ENCODE results near the gene NUDT16. TPM values are rescaled to one million over a fixed set of nuclear protein-coding genes. Genes with fewer than 3 reads are reported as not detected.
"Not testable (repeated sequence)": the region's sequence is repeated elsewhere in the genome, so short reads cannot be mapped to it uniquely, and the experiment has no call there.

NUDT16 gene
- polyA plus RNA-seq, 3 donors, result 41.1 to 48.6 (median 42.2) TPM

DNA sequence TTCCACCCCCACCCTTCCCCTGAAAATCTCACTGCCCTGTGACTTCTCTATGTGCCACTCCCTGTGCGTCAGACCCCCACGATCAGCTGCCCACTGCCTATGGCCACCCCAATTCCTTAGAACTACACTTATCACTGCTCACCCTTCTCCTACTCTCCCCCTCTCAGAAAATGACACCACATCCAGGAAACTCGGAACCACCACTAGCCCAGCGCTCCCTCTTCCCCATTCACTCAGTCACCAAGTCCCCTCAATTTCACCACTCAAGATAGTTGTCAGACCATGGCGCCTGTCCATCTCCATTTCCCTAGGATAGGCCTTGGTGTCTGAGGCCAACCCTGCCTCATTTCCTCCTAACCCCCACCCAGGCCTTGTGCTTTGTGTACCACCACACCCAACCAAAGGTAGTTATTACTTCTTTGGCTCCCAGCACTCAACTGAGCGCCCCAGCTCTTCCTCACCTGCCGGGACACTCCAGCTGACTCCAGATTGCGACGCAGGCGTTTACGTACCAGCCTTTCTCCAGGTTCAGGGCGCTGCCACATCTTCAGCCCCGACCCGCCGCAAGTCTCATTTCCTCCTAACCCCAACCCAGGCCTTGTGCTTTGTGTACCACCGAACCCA, 641 bp upstream of the NUDT16 start:
- DNase-seq (ENCODE audit: low read depth in 3 of 3, low spot score in 2 of 3), result not testable (repeated sequence)

DNA sequence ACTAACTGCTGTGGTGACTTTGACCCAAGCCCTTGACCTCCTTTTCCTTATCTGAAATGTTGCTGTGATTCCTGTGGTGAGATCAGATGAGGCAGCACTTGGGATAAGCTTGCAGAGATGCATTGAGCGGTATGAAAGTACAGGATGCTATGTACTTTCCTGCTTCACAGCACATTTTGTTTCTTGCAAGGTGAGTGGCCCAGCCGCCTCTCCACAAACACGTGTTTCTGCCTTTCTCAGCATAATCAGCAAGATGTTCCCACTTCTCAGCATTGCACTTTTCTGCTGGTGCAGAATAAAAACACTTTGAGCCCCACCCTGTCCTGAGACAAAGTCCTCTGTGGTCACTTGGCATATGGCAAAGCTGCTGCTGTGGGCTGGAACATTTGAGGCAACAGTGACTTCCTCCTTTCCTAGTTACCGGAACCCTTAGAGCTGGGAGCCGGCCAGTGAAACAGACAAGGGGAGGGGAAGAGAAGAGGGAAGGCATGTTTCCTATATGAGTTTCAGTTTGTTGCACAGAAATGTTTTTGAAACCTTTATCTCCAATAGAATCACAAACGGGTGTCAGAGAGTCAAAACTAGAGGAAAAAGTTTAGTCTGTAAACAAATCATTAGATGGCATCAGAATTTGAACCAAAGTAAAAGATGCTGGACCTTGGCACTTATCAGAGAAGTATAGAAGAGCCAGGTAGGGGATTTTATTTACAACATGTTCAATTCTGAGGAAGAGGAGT, 5.0 kb downstream of the NUDT16 start:
- no peak for DNase-seq (ENCODE audit: low read depth in 3 of 3, low spot score in 2 of 3)

DNA sequence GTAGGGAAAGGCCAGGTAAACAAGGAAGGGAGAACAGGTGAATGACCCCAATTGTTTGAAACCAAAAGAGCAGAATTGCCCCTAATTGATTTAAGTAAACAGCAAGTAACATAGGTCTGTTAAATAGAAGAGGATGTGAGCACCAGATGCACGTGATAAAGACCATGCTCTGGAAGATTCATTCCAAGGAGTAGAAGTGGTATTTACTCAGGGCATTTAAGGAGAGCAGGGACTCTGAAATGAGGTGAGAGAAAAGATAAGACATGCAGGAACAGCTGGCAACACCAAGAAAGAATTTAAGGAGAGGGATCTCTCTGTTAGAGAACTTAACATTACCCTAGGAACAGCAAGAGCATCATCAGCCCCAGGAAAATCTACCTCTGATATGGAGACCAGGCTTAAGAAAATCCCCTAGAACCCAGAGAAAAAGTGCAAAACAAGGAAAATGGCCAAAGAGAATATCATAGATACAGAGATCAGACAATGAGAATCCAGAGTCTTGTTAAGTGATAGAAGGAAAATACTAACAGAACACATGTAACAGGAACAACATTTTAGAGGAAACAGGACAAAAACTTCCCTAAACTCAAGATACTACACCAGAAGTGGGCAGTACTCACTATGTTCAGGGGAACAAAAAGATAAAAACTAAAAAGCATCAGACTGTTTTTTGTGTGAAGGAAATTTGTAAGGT, 6.4 kb downstream of the NUDT16 start:
- no peak for DNase-seq (ENCODE audit: low read depth in 3 of 3, low spot score in 2 of 3)

DNA sequence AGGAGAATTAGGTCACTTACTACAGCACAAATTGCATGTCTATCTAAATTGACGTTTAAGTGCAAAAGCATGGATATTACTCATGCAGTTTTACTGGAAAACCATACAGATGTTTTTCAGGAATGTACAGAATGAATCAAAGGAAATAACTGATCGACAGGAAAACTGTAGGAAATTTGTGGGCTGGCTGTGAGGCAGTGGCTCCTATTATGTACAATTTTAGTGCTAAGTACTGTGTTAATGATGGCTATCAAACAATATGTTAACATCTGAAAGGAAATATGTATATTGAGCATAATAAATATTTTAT, 6.9 kb downstream of the NUDT16 start:
- DNase-seq (ENCODE audit: low read depth in 3 of 3, low spot score in 2 of 3), result no peak

DNA sequence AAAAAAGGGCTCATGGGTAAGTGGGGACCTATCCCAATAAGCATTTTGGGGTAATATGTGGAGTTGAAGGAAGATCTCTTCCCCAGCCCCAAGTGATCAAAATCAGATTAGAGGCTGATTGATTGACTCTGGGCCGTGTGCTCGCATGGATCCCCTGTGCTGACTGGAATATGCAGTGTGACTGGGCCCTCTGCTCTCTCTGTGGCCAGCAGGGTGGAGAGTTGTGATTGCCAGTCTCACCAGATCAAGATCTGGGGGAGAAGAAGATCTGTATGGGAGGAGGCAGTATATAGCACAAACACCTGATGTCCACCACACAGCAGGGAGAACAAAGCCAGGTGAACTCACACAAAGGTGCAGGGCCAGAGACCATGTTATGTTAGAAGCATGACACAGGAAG, 8.8 kb downstream of the NUDT16 start:
- DNase-seq (ENCODE audit: low read depth in 3 of 3, low spot score in 2 of 3), result no peak

DNA sequence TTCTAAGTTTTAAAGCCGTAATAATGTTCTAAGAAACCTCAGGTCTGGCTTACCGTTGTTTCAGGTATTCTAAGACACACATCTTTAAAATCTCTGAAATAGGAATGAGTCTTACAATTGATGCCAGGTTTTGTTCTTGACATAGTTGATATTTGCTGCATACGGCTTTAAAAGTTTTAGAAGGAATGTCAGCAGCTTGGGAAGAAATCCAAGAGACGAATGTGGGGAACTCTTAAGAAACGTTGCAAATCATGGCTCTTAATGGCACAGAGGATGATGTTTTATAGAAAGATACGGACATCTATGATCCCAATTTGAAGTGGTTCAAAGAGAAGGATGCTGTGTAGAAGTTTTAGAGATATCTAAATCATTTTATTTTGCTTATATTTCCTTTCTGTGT, 11.5 kb downstream of the NUDT16 start:
- no peak for DNase-seq (ENCODE audit: low read depth in 3 of 3, low spot score in 2 of 3)

DNA sequence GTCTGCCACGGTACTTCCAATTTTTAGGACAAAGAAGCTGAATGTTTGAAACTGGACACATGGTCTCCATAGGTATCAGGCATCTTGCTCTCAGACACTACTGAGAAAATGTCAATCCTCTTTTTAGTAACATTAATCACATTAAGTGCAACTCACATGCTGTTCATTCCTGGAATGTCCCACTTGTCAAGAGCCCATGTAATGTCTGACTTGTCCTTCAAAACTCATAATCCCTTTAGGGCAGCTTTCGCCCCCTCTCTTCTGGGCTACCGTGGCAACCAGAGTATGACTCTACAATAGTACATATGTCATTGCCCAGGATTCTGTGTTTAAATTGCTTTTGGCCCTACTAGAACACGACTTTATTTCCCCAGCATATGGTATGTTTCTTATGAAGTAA, 12.3 kb downstream of the NUDT16 start:
- DNase-seq (ENCODE audit: low read depth in 3 of 3, low spot score in 2 of 3), result no peak

DNA sequence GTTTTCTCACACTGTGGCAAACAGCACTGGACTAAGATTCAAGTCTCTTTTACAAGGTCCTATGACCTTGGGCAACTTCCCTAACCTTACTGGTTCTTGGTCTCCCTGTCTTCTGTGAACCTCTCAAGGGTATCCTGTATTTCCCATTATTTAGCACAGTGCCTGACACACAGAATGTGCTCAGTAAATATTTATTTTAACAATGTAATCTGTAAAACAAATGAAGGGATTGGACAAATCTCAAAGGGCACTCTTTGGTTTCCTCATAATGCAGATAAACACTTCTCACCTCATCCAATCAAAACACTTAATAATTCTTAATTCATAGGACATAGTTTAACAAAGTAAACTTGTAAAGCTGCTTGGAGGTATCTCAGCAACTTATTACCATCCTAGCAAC, 12.8 kb downstream of the NUDT16 start:
- DNase-seq (ENCODE audit: low read depth in 3 of 3, low spot score in 2 of 3), result no peak

DNA sequence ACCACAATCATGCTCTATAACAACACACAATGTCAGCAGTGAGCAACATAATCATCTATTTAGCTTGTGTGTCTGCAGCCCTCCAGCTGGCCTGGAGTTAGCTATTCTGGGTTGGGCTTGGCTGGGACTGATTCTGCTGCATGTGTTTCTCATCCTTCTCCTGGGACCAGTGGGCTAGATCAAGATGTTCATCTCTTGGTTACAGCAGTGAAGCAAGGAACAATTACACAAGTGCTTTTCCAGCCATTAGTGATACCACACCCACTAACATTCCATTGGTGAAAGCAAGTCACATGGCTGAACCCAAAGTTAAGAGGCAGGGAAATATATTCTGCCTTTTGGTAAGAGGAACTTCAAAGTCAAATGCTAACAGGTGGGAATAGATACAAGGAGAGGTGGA, 14.6 kb downstream of the NUDT16 start:
- no peak for DNase-seq (ENCODE audit: low read depth in 3 of 3, low spot score in 2 of 3)

DNA sequence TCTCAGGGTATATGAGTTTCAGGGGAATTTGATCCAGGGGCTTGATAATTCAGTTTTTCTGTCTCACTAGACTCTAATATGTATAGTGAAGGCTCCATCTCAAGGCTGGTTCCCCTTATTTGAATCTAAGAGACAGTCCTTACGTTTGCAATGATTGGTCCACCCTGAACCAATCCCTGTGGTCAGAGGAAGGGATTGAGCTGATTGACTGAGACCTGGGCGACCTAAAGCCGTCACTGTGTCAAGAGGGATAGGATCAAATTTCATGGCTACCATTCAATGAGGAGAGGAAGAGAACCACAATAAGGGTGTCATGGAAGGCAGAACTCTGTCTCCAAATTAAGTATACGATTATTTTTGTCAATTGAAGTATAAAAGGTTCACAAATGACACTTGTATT, 16.3 kb downstream of the NUDT16 start:
- DNase-seq (ENCODE audit: low read depth in 3 of 3, low spot score in 2 of 3), result no peak

DNA sequence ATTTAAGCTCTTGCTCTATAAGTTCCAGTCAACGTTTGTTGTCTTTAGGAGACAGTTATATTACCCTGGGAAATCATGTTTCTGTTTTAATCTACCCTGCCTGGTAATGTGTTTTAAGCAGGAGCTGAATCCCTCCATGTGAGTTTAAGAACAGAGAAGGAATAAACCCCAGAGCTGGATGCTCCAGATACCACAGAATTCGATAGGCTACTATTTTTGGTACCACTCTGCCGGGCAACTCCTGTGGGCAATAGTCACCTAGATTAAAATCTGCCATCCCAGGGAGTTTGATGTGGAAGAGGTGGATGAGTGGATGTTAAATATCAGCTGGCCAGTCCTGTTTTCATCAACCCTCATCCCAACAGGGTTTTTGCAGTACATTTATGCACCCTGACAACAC, 20.4 kb downstream of the NUDT16 start:
- no peak for DNase-seq (ENCODE audit: low read depth in 3 of 3, low spot score in 2 of 3)

DNA sequence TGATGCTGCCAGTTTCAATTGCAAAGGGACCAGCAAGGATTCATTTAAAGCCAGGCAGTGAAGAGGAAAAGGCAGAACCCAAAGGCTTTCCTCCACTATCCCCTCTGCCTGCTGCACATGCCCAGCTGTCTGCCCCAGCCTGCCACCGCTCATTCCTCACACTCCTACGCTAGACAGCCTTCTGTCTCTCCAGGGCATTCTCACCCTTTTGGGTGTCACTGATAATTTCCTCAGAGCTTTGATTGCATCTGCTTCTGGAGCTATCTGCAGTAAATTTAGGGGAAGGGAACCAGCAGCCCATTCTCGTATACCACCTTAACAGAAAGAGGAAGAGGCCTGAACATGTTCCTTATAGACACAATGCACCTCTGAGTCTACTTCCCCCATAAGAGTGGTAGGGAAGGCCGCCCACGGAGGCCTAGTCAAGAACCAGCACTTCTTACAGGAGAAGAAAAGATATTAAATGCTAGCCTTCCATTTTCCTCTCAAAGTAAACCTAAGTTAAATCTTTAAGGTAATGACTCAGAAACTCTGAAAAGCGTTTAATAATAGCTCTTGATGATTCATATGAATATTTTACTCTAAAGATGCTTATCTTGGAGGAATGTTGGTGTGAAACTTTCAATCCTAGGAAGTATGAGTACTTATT, 20.9 kb downstream of the NUDT16 start:
- no peak for DNase-seq (ENCODE audit: low read depth in 3 of 3, low spot score in 2 of 3)

DNA sequence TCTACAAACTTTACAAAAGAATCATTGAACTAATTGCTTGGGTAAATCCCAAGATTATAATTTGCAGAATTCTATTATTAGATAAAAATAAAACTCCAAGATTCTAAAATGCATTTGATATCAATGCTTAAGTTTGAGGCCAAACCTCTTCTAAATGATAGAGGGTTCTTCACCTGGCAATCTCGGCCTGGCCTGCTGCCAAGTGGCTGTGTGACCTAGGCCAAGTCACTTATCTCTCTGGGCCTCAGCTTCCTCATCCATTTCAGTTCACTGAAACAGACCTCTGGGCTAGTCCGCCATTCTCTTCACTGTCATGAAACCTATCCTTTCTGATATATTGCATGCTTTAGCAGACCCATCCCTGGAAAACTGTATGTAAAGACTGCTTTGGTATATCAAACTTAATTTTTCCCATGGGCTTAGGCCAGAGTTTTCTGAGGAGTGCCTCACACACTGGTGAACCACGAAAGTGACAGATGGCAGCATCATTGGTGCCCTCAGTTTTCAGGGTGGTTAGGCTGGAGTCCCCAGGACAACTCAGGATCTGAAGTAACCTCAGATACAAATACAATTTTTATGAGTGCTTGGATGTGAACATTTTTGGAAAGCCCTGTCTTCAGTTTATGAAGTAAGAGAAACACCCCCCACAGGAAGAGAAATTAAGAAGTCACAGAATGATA, 21.8 kb downstream of the NUDT16 start:
- DNase-seq (ENCODE audit: low read depth in 3 of 3, low spot score in 2 of 3), result no peak

DNA sequence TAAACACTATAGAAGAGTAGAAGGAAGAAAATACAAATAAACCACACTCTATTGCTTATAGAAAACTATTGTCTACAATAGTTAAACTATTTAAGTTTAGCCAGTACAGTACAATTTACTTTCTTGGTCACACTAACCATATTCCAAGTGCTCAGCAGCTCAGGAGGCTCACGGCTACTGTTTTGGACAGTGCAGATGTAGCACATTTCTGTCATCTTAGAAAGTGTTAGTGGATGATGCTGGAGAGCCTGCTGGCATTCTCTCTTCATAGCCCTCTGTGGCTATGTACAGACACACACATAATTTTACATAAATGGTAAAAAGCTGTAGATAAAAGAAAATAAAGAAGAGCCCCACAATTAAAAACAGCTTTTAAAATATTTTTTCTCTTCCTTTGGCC, 23.8 kb downstream of the NUDT16 start:
- DNase-seq (ENCODE audit: low read depth in 3 of 3, low spot score in 2 of 3), result no peak

DNA sequence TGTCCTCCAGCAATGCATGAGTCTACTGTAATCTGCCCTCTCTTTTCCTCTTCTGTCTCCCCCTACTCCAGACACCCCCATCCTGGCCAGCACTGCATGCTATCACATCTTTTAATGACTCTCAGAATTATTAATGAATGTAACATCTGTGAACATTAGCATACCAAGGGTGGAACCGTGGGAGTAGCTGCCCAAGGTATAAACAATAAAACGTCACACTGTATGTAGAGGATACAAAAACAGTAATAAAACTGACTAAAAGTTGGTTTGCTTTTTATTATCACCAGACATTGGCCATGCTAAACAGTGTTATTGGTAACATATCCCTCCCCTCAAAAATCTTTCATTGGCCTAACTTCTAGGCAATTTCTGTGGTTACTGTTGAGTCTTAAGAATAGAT, 24.7 kb downstream of the NUDT16 start:
- no peak for DNase-seq (ENCODE audit: low read depth in 3 of 3, low spot score in 2 of 3)

DNA sequence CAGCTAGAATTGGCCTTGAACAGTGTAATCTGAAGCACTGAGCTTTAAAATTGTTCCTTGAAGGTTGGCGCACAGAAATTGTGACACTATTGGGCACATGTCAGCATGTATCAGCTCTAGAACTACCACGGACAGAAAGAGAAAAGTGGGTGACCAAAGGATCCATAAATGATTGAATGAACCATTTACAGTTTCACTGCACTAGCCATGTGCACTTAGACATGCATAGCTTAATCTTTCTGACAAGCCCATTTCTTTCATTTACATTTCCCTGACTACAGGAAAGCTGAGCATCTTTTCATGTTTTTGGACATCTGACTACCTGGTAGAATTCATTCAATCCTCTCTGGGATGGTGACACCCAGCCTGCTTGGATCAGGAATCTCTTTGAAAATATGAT, 36.2 kb downstream of the NUDT16 start:
- DNase-seq (ENCODE audit: low read depth in 3 of 3, low spot score in 2 of 3), result no peak

DNA sequence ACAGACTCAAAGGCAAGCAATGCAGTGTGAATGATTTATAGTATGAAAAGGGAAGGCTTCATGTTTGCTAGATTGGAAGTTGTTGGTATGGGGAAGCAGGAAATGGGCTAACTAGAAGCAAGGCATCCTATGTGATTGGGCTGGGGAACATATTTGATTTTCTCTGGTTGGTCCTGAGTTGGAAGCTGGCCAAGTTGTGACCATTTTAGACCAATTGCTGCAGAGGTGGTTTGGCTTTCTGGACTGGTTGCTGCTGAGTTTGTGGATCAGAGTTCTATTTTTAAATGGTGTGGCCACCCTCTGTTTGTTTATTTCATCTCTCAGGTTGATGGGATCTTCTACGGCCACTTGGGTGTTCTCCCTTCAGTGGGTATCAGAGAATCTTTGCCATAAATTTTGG, 39.7 kb downstream of the NUDT16 start:
- DNase-seq (ENCODE audit: low read depth in 3 of 3, low spot score in 2 of 3), result no peak

DNA sequence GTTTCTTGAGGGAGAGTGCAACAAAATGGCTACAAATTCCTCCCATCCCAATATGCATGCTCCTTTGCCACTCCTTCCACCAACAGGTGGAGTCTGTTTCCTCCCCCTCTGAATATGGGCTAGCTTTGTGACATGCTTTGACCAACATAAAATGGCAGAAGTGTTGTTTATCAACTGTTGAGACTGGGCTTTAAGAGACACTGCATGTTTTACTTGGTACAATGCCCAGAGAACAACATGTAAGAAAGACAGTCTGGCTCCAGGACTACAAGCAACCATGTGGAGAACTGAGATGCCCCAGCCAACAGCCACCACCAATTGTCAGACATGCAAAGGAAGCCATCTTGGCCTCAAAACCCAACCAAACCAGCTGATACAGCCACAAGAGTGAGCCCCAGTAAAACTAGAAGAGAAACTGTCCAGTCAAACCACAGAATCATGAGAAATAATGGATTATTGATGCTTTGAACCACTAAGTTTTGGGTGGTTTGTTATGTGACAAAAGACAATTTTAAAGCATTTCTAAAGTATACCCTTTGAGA, 40.5 kb downstream of the NUDT16 start:
- no peak for DNase-seq (ENCODE audit: low read depth in 3 of 3, low spot score in 2 of 3)

DNA sequence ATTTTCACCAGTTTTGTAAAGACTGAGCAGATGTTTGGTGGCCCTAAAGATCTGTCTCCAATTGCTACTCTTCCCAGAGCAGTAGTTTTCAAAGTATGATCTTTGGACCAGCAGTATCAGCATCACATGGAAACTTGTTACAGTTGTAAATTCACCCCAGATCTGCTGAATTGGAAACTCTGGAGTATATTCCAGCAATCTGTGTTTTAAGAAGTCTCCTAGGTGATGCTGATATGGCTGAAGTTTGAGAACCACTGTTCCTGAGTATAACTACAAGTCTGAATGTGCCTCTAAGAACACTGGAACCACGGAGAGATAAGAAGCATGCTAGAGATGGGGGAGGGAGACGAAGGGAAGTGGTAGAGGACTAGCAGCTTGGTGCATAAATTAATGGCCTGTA, 45.7 kb downstream of the NUDT16 start:
- no peak for DNase-seq (ENCODE audit: low read depth in 3 of 3, low spot score in 2 of 3)

DNA sequence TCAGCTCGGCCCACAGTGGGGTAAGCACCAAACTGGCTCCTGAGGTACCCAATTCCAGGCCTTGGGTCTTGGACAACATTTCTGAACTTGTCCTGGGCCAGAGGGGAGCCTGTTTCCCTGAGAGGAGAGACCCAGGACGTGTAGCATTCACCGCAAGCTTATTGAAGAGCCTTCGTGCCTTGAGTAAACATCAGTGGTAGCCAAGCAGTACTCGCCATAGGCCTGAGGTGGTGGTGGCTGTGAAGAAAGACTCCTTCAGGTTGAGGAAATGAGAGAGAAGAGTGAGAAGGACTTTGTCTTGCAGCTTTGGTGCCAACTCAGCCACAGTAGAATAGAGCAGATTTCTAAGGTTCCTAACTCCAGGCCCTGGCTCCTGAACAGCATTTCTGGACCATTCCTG, 50.2 kb downstream of the NUDT16 start:
- DNase-seq (ENCODE audit: low read depth in 3 of 3, low spot score in 2 of 3), result no peak

DNA sequence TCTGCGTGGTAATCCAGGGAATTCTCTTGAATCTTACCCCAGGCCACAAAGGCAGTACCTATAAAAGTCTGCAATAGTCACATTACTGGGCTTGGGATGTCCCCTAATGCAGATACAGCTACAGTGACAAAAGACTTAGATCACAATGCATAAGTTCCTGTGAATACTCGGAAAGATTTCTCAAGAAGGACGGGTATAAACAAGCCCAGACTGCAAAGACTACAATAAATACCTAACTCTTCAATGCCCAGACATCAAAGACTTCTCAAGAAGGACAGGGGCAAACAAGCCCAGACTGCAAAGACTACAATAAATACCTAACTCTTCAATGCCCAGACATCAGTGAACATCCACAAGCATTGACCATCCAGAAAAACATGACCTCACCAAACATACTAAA, 50.9 kb downstream of the NUDT16 start:
- no peak for DNase-seq (ENCODE audit: low read depth in 3 of 3, low spot score in 2 of 3)
